OCI-LY3 (cell line): ENCODE measurements around the gene MARK2.

Source experiments
- EZH2phosphoT487 ChIP-seq: fragments of 200-600 bp; shearing (Covaris generic); IDR thresholded peaks from 2 replicates; pipeline ENCODE4 v1.6.1; 2018; ENCODE audit warnings: antibody characterized with exemption, mixed run types, low read depth
- TF ChIP-seq, protein P1 (sequence below): fragments of 200-600, 300-600 bp; sonication (generic); IDR thresholded peaks from 2 replicates; pipeline ENCODE4 v1.5.1; 2014; ENCODE audit warnings: antibody characterized with exemption, low read length, low read depth

DNA sequence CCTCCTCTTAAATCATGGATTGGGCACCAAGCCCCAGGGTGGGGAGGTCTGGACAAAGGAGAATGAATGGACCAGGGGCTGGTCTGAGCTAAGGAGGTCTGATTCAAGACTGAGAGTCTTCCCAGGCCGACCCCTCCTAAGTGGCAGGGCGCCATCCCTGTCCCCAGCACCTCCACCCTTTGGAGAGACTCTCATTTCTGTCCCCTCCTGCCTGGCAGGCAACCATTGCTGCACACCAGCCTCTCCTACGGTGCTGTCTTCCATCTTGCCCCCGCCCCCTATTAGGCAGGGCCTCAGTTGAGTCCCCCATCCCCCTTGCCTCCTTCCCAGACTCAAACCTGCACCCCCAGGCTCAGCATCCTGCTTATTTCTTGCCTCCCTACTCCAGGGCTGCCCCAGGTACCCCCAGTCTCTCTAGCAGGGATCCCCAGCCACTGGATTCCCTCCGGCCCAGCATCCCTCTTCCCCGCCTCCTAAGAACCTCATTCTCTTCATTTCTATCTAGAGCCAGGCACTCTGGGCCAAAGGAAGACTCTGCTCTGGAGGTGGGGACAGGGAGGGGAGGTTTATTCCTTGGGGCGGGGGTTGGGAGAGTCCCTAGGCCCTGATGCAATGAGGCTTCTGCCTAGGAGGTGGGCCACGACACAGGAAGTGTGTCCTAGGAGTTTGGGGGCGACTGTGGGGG, 79.7 kb downstream of the MARK2 start:
- TF ChIP-seq, protein P1, sequence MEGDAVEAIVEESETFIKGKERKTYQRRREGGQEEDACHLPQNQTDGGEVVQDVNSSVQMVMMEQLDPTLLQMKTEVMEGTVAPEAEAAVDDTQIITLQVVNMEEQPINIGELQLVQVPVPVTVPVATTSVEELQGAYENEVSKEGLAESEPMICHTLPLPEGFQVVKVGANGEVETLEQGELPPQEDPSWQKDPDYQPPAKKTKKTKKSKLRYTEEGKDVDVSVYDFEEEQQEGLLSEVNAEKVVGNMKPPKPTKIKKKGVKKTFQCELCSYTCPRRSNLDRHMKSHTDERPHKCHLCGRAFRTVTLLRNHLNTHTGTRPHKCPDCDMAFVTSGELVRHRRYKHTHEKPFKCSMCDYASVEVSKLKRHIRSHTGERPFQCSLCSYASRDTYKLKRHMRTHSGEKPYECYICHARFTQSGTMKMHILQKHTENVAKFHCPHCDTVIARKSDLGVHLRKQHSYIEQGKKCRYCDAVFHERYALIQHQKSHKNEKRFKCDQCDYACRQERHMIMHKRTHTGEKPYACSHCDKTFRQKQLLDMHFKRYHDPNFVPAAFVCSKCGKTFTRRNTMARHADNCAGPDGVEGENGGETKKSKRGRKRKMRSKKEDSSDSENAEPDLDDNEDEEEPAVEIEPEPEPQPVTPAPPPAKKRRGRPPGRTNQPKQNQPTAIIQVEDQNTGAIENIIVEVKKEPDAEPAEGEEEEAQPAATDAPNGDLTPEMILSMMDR = no peak
- no peak for TF ChIP-seq EZH2phosphoT487
